HepG2 (cell line): ENCODE measurements around the gene ATP9A. TPM values are rescaled to one million over a fixed set of nuclear protein-coding genes. Genes with fewer than 3 reads are reported as not detected.

Experiments
- AKAP8 ChIP-seq: sonication (generic); formaldehyde crosslinking; IDR thresholded peaks from 2 replicates; pipeline ENCODE4 v1.5.1; 2020; ENCODE audit warnings: mild to moderate bottlenecking, missing genetic modification reagents
- ARNTL ChIP-seq: sonication (generic); formaldehyde crosslinking; IDR thresholded peaks from 2 replicates; pipeline ENCODE4 v1.4.0; 2020; ENCODE audit warnings: mild to moderate bottlenecking, missing genetic modification reagents
- ATM ChIP-seq: fragments of 450-650 bp; IDR thresholded peaks from 2 replicates; pipeline ENCODE4 v1.7.1; 2017; ENCODE audit warnings: mild to moderate bottlenecking, borderline replicate concordance
- ELF3 ChIP-seq: IDR thresholded peaks from 2 replicates; pipeline ENCODE4 v1.6.1; 2016; ENCODE audit warnings: missing genetic modification reagents, missing compliant biosample characterization
- FOXJ3 ChIP-seq: sonication (generic); formaldehyde crosslinking; IDR thresholded peaks from 2 replicates; pipeline ENCODE4 v1.4.0; 2020; ENCODE audit warnings: missing genetic modification reagents, mild to moderate bottlenecking, borderline replicate concordance
- FOXP1 ChIP-seq, 2 experiments: fragments of 450-650 bp in 1 of 2; IDR thresholded peaks; 2 replicates each; pipeline ENCODE4 v1.6.1; 2017 to 2018; ENCODE audit warnings: antibody characterized with exemption in 1 of 2
- GTF2F1 ChIP-seq: fragments of 150-350 bp; IDR thresholded peaks from 2 replicates; pipeline ENCODE4 v1.6.1; 2014; ENCODE audit warnings: low read length
- HMG20B ChIP-seq: conservative IDR thresholded peaks from 2 replicates; pipeline ENCODE4 v1.6.1; 2016; ENCODE audit warnings: missing genetic modification reagents, missing compliant biosample characterization
- PPARG ChIP-seq: conservative IDR thresholded peaks from 2 replicates; pipeline ENCODE4 v1.6.1; 2016; ENCODE audit warnings: missing biosample characterization, missing genetic modification reagents
- RARA ChIP-seq: IDR thresholded peaks from 2 replicates; pipeline ENCODE4 v1.6.1; 2016; ENCODE audit warnings: missing genetic modification reagents, missing compliant biosample characterization
- SP140L ChIP-seq: sonication (generic); formaldehyde crosslinking; IDR thresholded peaks from 2 replicates; pipeline ENCODE4 v1.4.0; 2020; ENCODE audit warnings: missing genetic modification reagents, borderline replicate concordance
- TAF1 ChIP-seq: sonication (generic); formaldehyde crosslinking; IDR thresholded peaks from 2 replicates; pipeline ENCODE4 v1.4.0; 2020; ENCODE audit warnings: missing genetic modification reagents
- TCF7 ChIP-seq: sonication (generic); IDR thresholded peaks from 2 replicates; pipeline ENCODE4 v1.6.1; 2016; ENCODE audit warnings: antibody characterized with exemption, low read depth
- TEAD3 ChIP-seq: optimal IDR thresholded peaks from 2 replicates; pipeline ENCODE3; 2016; ENCODE audit warnings: borderline replicate concordance
- TP53 ChIP-seq: sonication (generic); formaldehyde crosslinking; conservative IDR thresholded peaks from 2 replicates; pipeline ENCODE4 v1.4.0; 2020; ENCODE audit warnings: missing genetic modification reagents
- YY1 ChIP-seq: IDR thresholded peaks from 2 replicates; pipeline ENCODE4 v1.6.1; 2011; ENCODE audit warnings: low read length, low read depth, moderate library complexity, mild to moderate bottlenecking; ENCODE audit not compliant: insufficient read depth, insufficient replicate concordance
- ZBTB20 ChIP-seq: sonication (generic); formaldehyde crosslinking; IDR thresholded peaks from 2 replicates; pipeline ENCODE4 v1.8.1; 2023; ENCODE audit warnings: missing genetic modification reagents, low read depth, mild to moderate bottlenecking, borderline replicate concordance
- ZC3H13 ChIP-seq: sonication (generic); formaldehyde crosslinking; IDR thresholded peaks from 2 replicates; pipeline ENCODE4 v1.8.1; 2023; ENCODE audit warnings: mild to moderate bottlenecking, missing genetic modification reagents, moderate library complexity
- ZNF143 ChIP-seq: sonication (generic); formaldehyde crosslinking; IDR thresholded peaks from 2 replicates; pipeline ENCODE4 v1.4.0; 2020; ENCODE audit warnings: missing genetic modification reagents
- ZNF251 ChIP-seq: sonication (generic); formaldehyde crosslinking; IDR thresholded peaks from 2 replicates; pipeline ENCODE4 v1.9.0; 2021; ENCODE audit warnings: mild to moderate bottlenecking, missing genetic modification reagents
- ZNF343 ChIP-seq: sonication (generic); formaldehyde crosslinking; IDR thresholded peaks from 2 replicates; pipeline ENCODE4 v1.4.0; 2020; ENCODE audit warnings: mild to moderate bottlenecking, missing genetic modification reagents
- ZNF709 ChIP-seq: sonication (generic); formaldehyde crosslinking; IDR thresholded peaks from 2 replicates; pipeline ENCODE4 v1.5.0; 2020; ENCODE audit warnings: mild to moderate bottlenecking, missing genetic modification reagents
- ZNF792 ChIP-seq: IDR thresholded peaks from 2 replicates; pipeline ENCODE4 v1.6.1; 2016
- ZSCAN12 ChIP-seq: sonication (generic); formaldehyde crosslinking; IDR thresholded peaks from 2 replicates; pipeline ENCODE4 v1.9.0; 2021; ENCODE audit warnings: mild to moderate bottlenecking, missing genetic modification reagents
- ZSCAN25 ChIP-seq: sonication (generic); formaldehyde crosslinking; IDR thresholded peaks from 2 replicates; pipeline ENCODE4 v1.8.0; 2022; ENCODE audit warnings: mild to moderate bottlenecking, missing genetic modification reagents
- polyA plus RNA-seq, 8 experiments: library from polyadenylated mRNA; depleted of rRNA in 3 of 8; stranded (reverse) in 7 of 8; unstranded in 1 of 8; fragments of >200 nt; fragmentation: Illumina TruSeq in 4 of 8; extraction: Trizol in 4 of 8; gene quantifications; 2 replicates each; pipeline versions ENCODE4 v1.2.1 to v1.2.3, GENCODE V29; 2011 to 2016; ENCODE audit warnings: low read depth in 4 of 8, missing spikeins in 1 of 8, mixed read lengths in 1 of 8; ENCODE audit not compliant: insufficient read depth in 1 of 8
- total RNA-seq, 5 experiments: library from RNA; depleted of rRNA; stranded (reverse); fragments of >200 nt; fragmentation: Illumina TruSeq; extraction: Trizol; gene quantifications; 2 replicates each; pipeline ENCODE4 v1.2.3, GENCODE V29; 2016; ENCODE audit warnings: low read depth in 1 of 5
- TF ChIP-seq, protein P1 (sequence below): sonication (generic); formaldehyde crosslinking; IDR thresholded peaks from 2 replicates; pipeline ENCODE4; 2020; ENCODE audit warnings: missing genetic modification reagents, mild to moderate bottlenecking, borderline replicate concordance
- TF ChIP-seq, protein P2 (sequence below): sonication (generic); formaldehyde crosslinking; IDR thresholded peaks from 2 replicates; pipeline ENCODE4 v1.8.1; 2023; ENCODE audit warnings: mild to moderate bottlenecking, missing genetic modification reagents, borderline replicate concordance
- TF ChIP-seq, protein P3 (sequence below): sonication (generic); formaldehyde crosslinking; IDR thresholded peaks from 2 replicates; pipeline ENCODE4 v1.5.0; 2020; ENCODE audit warnings: missing genetic modification reagents, mild to moderate bottlenecking, borderline replicate concordance
- TF ChIP-seq, protein P4 (sequence below): sonication (generic); formaldehyde crosslinking; IDR thresholded peaks from 2 replicates; pipeline ENCODE4 v1.8.0; 2022; ENCODE audit warnings: missing genetic modification reagents, mild to moderate bottlenecking, borderline replicate concordance

Gene ATP9A
- total and polyA plus RNA-seq, 2 of the 13 experiments (the other 11 are each of a cell fraction or from before 2014, with no cell fraction given): 11.8 to 18.5 TPM

DNA sequence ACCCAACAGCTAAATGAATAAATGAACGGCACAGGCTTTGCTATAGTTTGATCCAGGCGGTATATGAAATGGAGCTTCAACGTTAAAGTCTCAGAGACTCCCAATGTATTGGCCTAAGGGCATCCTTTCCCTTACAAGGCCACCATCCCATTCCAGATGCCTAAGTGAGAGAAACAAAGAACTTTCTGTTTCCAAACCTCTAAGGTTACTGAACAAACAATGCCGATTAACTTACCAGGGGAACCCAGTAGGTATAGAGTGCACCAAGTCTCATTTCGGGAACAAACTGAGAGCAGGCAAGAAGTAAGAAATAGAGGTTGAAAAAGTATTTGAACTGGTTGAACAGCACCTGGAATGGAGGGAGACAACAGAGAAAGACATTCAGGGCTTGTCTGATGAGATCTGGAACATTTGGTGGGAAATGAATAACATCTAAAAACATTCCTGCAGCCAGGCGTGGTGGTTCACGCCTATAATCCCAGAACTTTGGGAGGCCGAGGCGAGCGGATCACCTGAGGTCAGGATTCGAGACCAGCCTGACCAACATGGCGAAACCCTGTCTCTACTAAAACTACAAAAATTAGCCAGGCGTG, 42.5 kb downstream of the ATP9A start (continued):
- no peak for TF ChIP-seq ATM
- no peak for TF ChIP-seq ZBTB20 (CRISPR knock-in tag)
- no peak for TF ChIP-seq ZNF792 (CRISPR knock-in tag)
- TF ChIP-seq ZNF251 (CRISPR knock-in tag): no peak
- no peak for TF ChIP-seq FOXP1 (IDR thresholded peaks at IDR 0.05)
- no peak for TF ChIP-seq FOXP1 (CRISPR knock-in tag; IDR thresholded peaks at IDR 0.05)
- TF ChIP-seq, protein P1, sequence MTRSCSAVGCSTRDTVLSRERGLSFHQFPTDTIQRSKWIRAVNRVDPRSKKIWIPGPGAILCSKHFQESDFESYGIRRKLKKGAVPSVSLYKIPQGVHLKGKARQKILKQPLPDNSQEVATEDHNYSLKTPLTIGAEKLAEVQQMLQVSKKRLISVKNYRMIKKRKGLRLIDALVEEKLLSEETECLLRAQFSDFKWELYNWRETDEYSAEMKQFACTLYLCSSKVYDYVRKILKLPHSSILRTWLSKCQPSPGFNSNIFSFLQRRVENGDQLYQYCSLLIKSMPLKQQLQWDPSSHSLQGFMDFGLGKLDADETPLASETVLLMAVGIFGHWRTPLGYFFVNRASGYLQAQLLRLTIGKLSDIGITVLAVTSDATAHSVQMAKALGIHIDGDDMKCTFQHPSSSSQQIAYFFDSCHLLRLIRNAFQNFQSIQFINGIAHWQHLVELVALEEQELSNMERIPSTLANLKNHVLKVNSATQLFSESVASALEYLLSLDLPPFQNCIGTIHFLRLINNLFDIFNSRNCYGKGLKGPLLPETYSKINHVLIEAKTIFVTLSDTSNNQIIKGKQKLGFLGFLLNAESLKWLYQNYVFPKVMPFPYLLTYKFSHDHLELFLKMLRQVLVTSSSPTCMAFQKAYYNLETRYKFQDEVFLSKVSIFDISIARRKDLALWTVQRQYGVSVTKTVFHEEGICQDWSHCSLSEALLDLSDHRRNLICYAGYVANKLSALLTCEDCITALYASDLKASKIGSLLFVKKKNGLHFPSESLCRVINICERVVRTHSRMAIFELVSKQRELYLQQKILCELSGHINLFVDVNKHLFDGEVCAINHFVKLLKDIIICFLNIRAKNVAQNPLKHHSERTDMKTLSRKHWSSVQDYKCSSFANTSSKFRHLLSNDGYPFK (CRISPR knock-in tag): no peak
- TF ChIP-seq, protein P2, sequence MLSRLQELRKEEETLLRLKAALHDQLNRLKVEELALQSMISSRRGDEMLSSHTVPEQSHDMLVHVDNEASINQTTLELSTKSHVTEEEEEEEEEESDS (CRISPR knock-in tag): no peak
- TF ChIP-seq ZSCAN25 (CRISPR knock-in tag): 0 out of 2 replicates have a peak, but pooled peaks have one; percentile 28
- TF ChIP-seq, protein P3, sequence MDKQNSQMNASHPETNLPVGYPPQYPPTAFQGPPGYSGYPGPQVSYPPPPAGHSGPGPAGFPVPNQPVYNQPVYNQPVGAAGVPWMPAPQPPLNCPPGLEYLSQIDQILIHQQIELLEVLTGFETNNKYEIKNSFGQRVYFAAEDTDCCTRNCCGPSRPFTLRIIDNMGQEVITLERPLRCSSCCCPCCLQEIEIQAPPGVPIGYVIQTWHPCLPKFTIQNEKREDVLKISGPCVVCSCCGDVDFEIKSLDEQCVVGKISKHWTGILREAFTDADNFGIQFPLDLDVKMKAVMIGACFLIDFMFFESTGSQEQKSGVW (CRISPR knock-in tag): no peak
- no peak for TF ChIP-seq TAF1 (CRISPR knock-in tag)
- no peak for TF ChIP-seq HMG20B (CRISPR knock-in tag)
- TF ChIP-seq FOXJ3: no peak
- no peak for TF ChIP-seq GTF2F1
- TF ChIP-seq ARNTL (CRISPR knock-in tag): 0 out of 2 replicates have a peak, but pooled peaks have one; percentile 28
- no peak for TF ChIP-seq TEAD3 (CRISPR knock-in tag)
- TF ChIP-seq AKAP8: no peak
- no peak for TF ChIP-seq YY1
- TF ChIP-seq ELF3 (CRISPR knock-in tag): peak; percentile 50
- TF ChIP-seq PPARG (CRISPR knock-in tag): peak; percentile 70; the same call in 1 of the 2 replicates
- TF ChIP-seq SP140L (CRISPR knock-in tag): no peak
- no peak for TF ChIP-seq TP53 (CRISPR knock-in tag)
- peak; percentile 87; the same call in 1 of the 2 replicates for TF ChIP-seq ZNF709 (CRISPR knock-in tag)
- no peak for TF ChIP-seq ZNF343 (CRISPR knock-in tag)
- TF ChIP-seq ZSCAN12 (CRISPR knock-in tag): no peak
- TF ChIP-seq, protein P4, sequence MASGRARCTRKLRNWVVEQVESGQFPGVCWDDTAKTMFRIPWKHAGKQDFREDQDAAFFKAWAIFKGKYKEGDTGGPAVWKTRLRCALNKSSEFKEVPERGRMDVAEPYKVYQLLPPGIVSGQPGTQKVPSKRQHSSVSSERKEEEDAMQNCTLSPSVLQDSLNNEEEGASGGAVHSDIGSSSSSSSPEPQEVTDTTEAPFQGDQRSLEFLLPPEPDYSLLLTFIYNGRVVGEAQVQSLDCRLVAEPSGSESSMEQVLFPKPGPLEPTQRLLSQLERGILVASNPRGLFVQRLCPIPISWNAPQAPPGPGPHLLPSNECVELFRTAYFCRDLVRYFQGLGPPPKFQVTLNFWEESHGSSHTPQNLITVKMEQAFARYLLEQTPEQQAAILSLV (CRISPR knock-in tag): no peak
- TF ChIP-seq ZC3H13 (CRISPR knock-in tag): no peak
- TF ChIP-seq ZNF143: no peak
- no peak for TF ChIP-seq RARA (CRISPR knock-in tag)
- no peak for TF ChIP-seq TCF7
